GM23338 (cell line): Measurements from ENCODE around the gene CHRNA3. TPM values are rescaled to one million over a fixed set of nuclear protein-coding genes. Genes with fewer than 3 reads are reported as not detected.

Source experiments
- ATAC-seq: fragments of 200-7000 bp; cut with Tn5 transposase; 3 replicates; pipeline ENCODE4 v1.9.1; 2020
- DNase-seq: peaks from one replicate; pipeline ENCODE4 v3.0.0-alpha.2; 2015; ENCODE audit warnings: low spot score
- H2AFZ ChIP-seq: fragments of 200-600 bp; sonication (generic); 2 replicates; pipeline ENCODE4 v1.8.0; 2016; ENCODE audit warnings: antibody characterized with exemption, mild to moderate bottlenecking, moderate library complexity
- H3F3A ChIP-seq: fragments of 200-600 bp; sonication (generic); replicated peaks from 2 replicates; pipeline ENCODE4 v1.8.0; 2017; ENCODE audit warnings: antibody characterized with exemption, mixed run types, low read depth
- H3K27ac ChIP-seq: fragments of 200-600 bp; sonication (generic); 2 replicates; pipeline ENCODE4 v1.6.1; 2016; ENCODE audit warnings: low read depth
- H3K27me3 ChIP-seq: fragments of 200-600 bp; sonication (generic); 2 replicates; pipeline ENCODE4 v1.8.0; 2016; ENCODE audit warnings: mild to moderate bottlenecking, mixed run types, moderate library complexity; ENCODE audit not compliant: insufficient read depth
- H3K36me3 ChIP-seq: fragments of 200-600 bp; sonication (generic); 2 replicates; pipeline ENCODE4 v1.8.0; 2016; ENCODE audit warnings: mild to moderate bottlenecking; ENCODE audit not compliant: insufficient read depth
- H3K4me1 ChIP-seq: fragments of 200-600 bp; sonication (generic); 2 replicates; pipeline ENCODE4 v1.8.0; 2016; ENCODE audit warnings: mild to moderate bottlenecking, moderate library complexity; ENCODE audit not compliant: insufficient read depth
- H3K4me2 ChIP-seq: fragments of 200-600 bp; sonication (generic); 2 replicates; pipeline ENCODE4 v1.7.1; 2017; ENCODE audit warnings: mixed run types
- H3K4me3 ChIP-seq: fragments of 200-600 bp; sonication (generic); 2 replicates; pipeline ENCODE4 v1.6.1; 2016; ENCODE audit warnings: mixed run types
- H3K79me2 ChIP-seq: fragments of 200-600 bp; sonication (generic); replicated peaks from 2 replicates; pipeline ENCODE4 v1.8.0; 2017; ENCODE audit warnings: mild to moderate bottlenecking; ENCODE audit not compliant: insufficient read depth
- H3K9me2 ChIP-seq: fragments of 200-600 bp; sonication (generic); 2 replicates; pipeline ENCODE4 v1.8.0; 2017; ENCODE audit not compliant: insufficient read depth
- H4K20me1 ChIP-seq: fragments of 200-600 bp; sonication (generic); replicated peaks from 2 replicates; pipeline ENCODE4 v1.8.0; 2017; ENCODE audit warnings: mild to moderate bottlenecking; ENCODE audit not compliant: insufficient read depth
- H3K27ac Mint-ChIP-seq: 2 replicates; pipeline ENCODE4 v1.8.0; 2020; ENCODE audit warnings: inconsistent platforms, mild to moderate bottlenecking, moderate library complexity, mixed read lengths
- H3K27me3 Mint-ChIP-seq: 3 replicates; pipeline ENCODE4 v1.8.0; 2022; ENCODE audit warnings: low read depth, mild to moderate bottlenecking, moderate library complexity, mixed read lengths, inconsistent platforms; ENCODE audit not compliant: insufficient read depth, poor library complexity
- H3K36me3 Mint-ChIP-seq: 3 replicates; pipeline ENCODE4 v1.8.0; 2021; ENCODE audit warnings: low read depth, mild to moderate bottlenecking, inconsistent platforms, moderate library complexity, mixed read lengths
- H3K4me1 Mint-ChIP-seq: 3 replicates; pipeline ENCODE4 v1.8.0; 2020; ENCODE audit warnings: mild to moderate bottlenecking, inconsistent platforms, mixed read lengths
- H3K4me3 Mint-ChIP-seq: 3 replicates; pipeline ENCODE4 v1.8.0; 2021; ENCODE audit warnings: moderate library complexity, mild to moderate bottlenecking, inconsistent platforms, mixed read lengths
- H3K9me3 Mint-ChIP-seq: 3 replicates; pipeline ENCODE4 v1.8.0; 2020; ENCODE audit warnings: moderate library complexity, mild to moderate bottlenecking, inconsistent platforms, mixed read lengths
- CREB1 ChIP-seq: fragments of 250-450 bp; sonication (Bioruptor Pico); IDR thresholded peaks from 2 replicates; pipeline ENCODE4 v1.5.0; 2020; ENCODE audit warnings: low read depth, mild to moderate bottlenecking, moderate library complexity
- CTCF ChIP-seq, 2 experiments: fragments of 200-600 bp in 1 of 2; sonication (generic) in 1 of 2; conservative IDR thresholded peaks; 2 replicates each; pipeline versions ENCODE4 v1.5.1 to v1.6.1; 2016 to 2017; ENCODE audit warnings: antibody characterized with exemption in 2 of 2, low read depth in 2 of 2, mild to moderate bottlenecking in 2 of 2, moderate library complexity in 1 of 2
- EZH2 ChIP-seq: fragments of 200-600 bp; sonication (generic); IDR thresholded peaks from one replicate; pipeline ENCODE4 v1.8.0; 2017; ENCODE audit warnings: antibody characterized with exemption, mild to moderate bottlenecking, low read depth; ENCODE audit not compliant: unreplicated experiment
- EZH2phosphoT487 ChIP-seq: fragments of 200-600 bp; sonication (generic); IDR thresholded peaks from one replicate; pipeline ENCODE4 v1.8.1; 2018; ENCODE audit warnings: antibody characterized with exemption; ENCODE audit not compliant: unreplicated experiment
- JUNB ChIP-seq: IDR thresholded peaks from one replicate; pipeline ENCODE4 v1.6.1; 2016; ENCODE audit warnings: antibody characterized with exemption; ENCODE audit not compliant: unreplicated experiment
- NANOG ChIP-seq: IDR thresholded peaks from 2 replicates; pipeline ENCODE4 v1.6.1; 2016; ENCODE audit warnings: antibody characterized with exemption, borderline replicate concordance
- POLR2AphosphoS5 ChIP-seq: IDR thresholded peaks from 2 replicates; pipeline ENCODE4 v1.6.1; 2016; ENCODE audit warnings: antibody characterized with exemption, low read depth
- REST ChIP-seq: IDR thresholded peaks from one replicate; pipeline ENCODE4 v1.6.1; 2018; ENCODE audit warnings: antibody characterized with exemption; ENCODE audit not compliant: unreplicated experiment
- ZNF114 ChIP-seq: fragments of 250-450 bp; sonication (Bioruptor Pico); IDR thresholded peaks from 2 replicates; pipeline ENCODE4 v1.5.0; 2020; ENCODE audit warnings: mild to moderate bottlenecking, moderate library complexity
- ZNF462 ChIP-seq: fragments of 250-450 bp; sonication (Bioruptor Pico); IDR thresholded peaks from 2 replicates; pipeline ENCODE4 v1.5.0; 2020; ENCODE audit warnings: mild to moderate bottlenecking, moderate library complexity
- polyA plus RNA-seq: library from polyadenylated mRNA; unstranded; fragments of >200 nt; fragmentation: Nextera tagmentation; extraction: Ambion mirVana; gene quantifications from 2 replicates; pipeline ENCODE4 v1.2.1, GENCODE V29; 2016
- total RNA-seq: library from RNA; depleted of rRNA; stranded (reverse); fragments of >200 nt; shearing (Covaris generic); gene quantifications from 2 replicates; pipeline ENCODE4 v1.2.3, GENCODE V29; 2014

Gene CHRNA3
- total and polyA plus RNA-seq, 2 experiments from 2014 or later = 2.9 to 3.5 TPM

- Histone ChIP-seq H3K4me1 (no peaks in the 10 kb centered on the region), H3K4me2 (no peak overlapping the region), H3F3A (no peaks in the 10 kb centered on the region), H3K27ac (no peak overlapping the region), H3K79me2 (no peaks in the 10 kb centered on the region), H3K9me2 (no peaks in the 10 kb centered on the region), H2AFZ (no peak overlapping the region), H3K27me3 (no peaks in the 10 kb centered on the region), H3K36me3 (no peaks in the 10 kb centered on the region), H3K4me3 (no peak overlapping the region), H4K20me1 (no peaks in the 10 kb centered on the region)
- Mint-ChIP-seq H3K4me3 (no peak overlapping the region), H3K27me3 (peaks cover 12% of the 10 kb centered on the region), H3K4me1 (no peaks in the 10 kb centered on the region; the same call in 2 of the 3 replicates), H3K9me3 (no peaks in the 10 kb centered on the region), H3K36me3 (no peaks in the 10 kb centered on the region), H3K27ac (no peak overlapping the region)
- ATAC-seq (no peak), DNase-seq (no peak)
- TF ChIP-seq POLR2AphosphoS5 = no peak
- no peak for TF ChIP-seq EZH2phosphoT487
- TF ChIP-seq CREB1 = no peak
- TF ChIP-seq REST = no peak
- no peak for TF ChIP-seq JUNB
- TF ChIP-seq CTCF (conservative IDR thresholded peaks at IDR 0.05; ENCODE audit: low read depth in 2 of 2) = no peak
- no peak for TF ChIP-seq NANOG
- no peak for TF ChIP-seq ZNF462 (CRISPR knock-in tag)
- no peak for TF ChIP-seq EZH2
- no peak for TF ChIP-seq ZNF114 (CRISPR knock-in tag)
Observed at GRCh38 chr15:78651930-78652615, 31.3 kb upstream of the CHRNA3 start.
